ENCODE measurements around the gene CD81. TPM values are rescaled to one million over a fixed set of nuclear protein-coding genes. Genes with fewer than 3 reads are reported as not detected.

CD81 gene
- total RNA-seq, 4 donors from 2014 or later = 234 to 340 (median 277) TPM

GRCh38 chr11:2401436-2401984 lies 24.4 kb downstream of the CD81 start:
- WGBS = 19% methylated on average over 9 of the region's 12 CpGs
- TF ChIP-seq POLR2A (IDR thresholded peaks at IDR 0.05) = no peak
- no peak for TF ChIP-seq CTCF (IDR thresholded peaks at IDR 0.05)
- no peak for TF ChIP-seq POLR2AphosphoS5 (IDR thresholded peaks at IDR 0.05)
- no peak for TF ChIP-seq EP300 (IDR thresholded peaks at IDR 0.05)
- Histone ChIP-seq H3K4me1 (peaks cover 30% of the 10 kb centered on the region), H3K36me3 (peaks cover 40% of the 10 kb centered on the region), H3K27ac (no peak overlapping the region), H3K4me3 (peak overlapping the region; percentile 91), H3K27me3 (no peaks in the 10 kb centered on the region), H3K9me3 (no peaks in the 10 kb centered on the region)
- no peak for DNase-seq (ENCODE audit: low spot score in 2 of 2)

GRCh38 chr11:2402106-2402505 lies 25.0 kb downstream of the CD81 start:
- Histone ChIP-seq H3K36me3 (peaks cover 34% of the 10 kb centered on the region), H3K27ac (no peak overlapping the region), H3K27me3 (no peaks in the 10 kb centered on the region), H3K4me3 (peak overlapping the region; percentile 91), H3K4me1 (peaks cover 31% of the 10 kb centered on the region), H3K9me3 (no peaks in the 10 kb centered on the region)
- DNase-seq (ENCODE audit: low spot score in 2 of 2) = no peak
- WGBS = 74% methylated on average over 4 of the region's 13 CpGs
- TF ChIP-seq POLR2AphosphoS5 (IDR thresholded peaks at IDR 0.05) (no peak), CTCF (IDR thresholded peaks at IDR 0.05) (no peak), EP300 (IDR thresholded peaks at IDR 0.05) (no peak), POLR2A (IDR thresholded peaks at IDR 0.05) (no peak)

GRCh38 chr11:2402890-2403645 lies 26.0 kb downstream of the CD81 start:
- TF ChIP-seq CTCF (IDR thresholded peaks at IDR 0.05) = no peak
- TF ChIP-seq POLR2AphosphoS5 (IDR thresholded peaks at IDR 0.05) = no peak
- no peak for TF ChIP-seq EP300 (IDR thresholded peaks at IDR 0.05)
- no peak for TF ChIP-seq POLR2A (IDR thresholded peaks at IDR 0.05)
- H3K27ac ChIP-seq = no peak overlapping the region
- no peaks in the 10 kb centered on the region for H3K27me3 ChIP-seq
- H3K4me1 ChIP-seq = peaks cover 32% of the 10 kb centered on the region
- H3K4me3 ChIP-seq = no peak overlapping the region
- H3K36me3 ChIP-seq = peaks cover 27% of the 10 kb centered on the region
- WGBS = 87% methylated on average over 9 of the region's 31 CpGs
- H3K9me3 ChIP-seq = no peaks in the 10 kb centered on the region
- no peak for DNase-seq (ENCODE audit: low spot score in 2 of 2)

GRCh38 chr11:2404735-2405196 lies 27.7 kb downstream of the CD81 start:
- no peak overlapping the region for H3K4me3 ChIP-seq
- H3K4me1 ChIP-seq = peaks cover 18% of the 10 kb centered on the region
- DNase-seq (ENCODE audit: low spot score in 2 of 2) = no peak
- TF ChIP-seq CTCF (IDR thresholded peaks at IDR 0.05) = no peak
- TF ChIP-seq EP300 (IDR thresholded peaks at IDR 0.05) = no peak
- TF ChIP-seq POLR2AphosphoS5 (IDR thresholded peaks at IDR 0.05) = no peak
- no peak for TF ChIP-seq POLR2A (IDR thresholded peaks at IDR 0.05)
- peaks cover 4% of the 10 kb centered on the region for H3K27me3 ChIP-seq
- H3K27ac ChIP-seq = no peak overlapping the region
- 65% methylated on average over 5 of the region's 12 CpGs for WGBS
- peaks cover 25% of the 10 kb centered on the region for H3K36me3 ChIP-seq
- H3K9me3 ChIP-seq = no peaks in the 10 kb centered on the region

- Histone ChIP-seq H3K36me3 (peaks cover 25% of the 10 kb centered on the region), H3K4me1 (peaks cover 12% of the 10 kb centered on the region), H3K27me3 (peaks cover 6% of the 10 kb centered on the region), H3K9me3 (no peaks in the 10 kb centered on the region), H3K4me3 (no peak overlapping the region), H3K27ac (no peak overlapping the region)
- TF ChIP-seq EP300 (IDR thresholded peaks at IDR 0.05) = no peak
- no peak for TF ChIP-seq CTCF (IDR thresholded peaks at IDR 0.05)
- TF ChIP-seq POLR2AphosphoS5 (IDR thresholded peaks at IDR 0.05) = no peak
- TF ChIP-seq POLR2A (IDR thresholded peaks at IDR 0.05) = no peak
- DNase-seq (ENCODE audit: low spot score in 2 of 2) = no peak
- 90% methylated on average over 11 of the region's 14 CpGs for WGBS
These were observed 29.3 kb downstream of the CD81 start for GRCh38 chr11:2406451-2406850.

Data from suprapubic skin (tissue), 4 donors.